Endometrium (tissue), 2 donors: ENCODE measurements around the gene PCBD2.

ENCODE experiments used
- FAIRE-seq: peaks from 2 replicates; lab custom pipeline; 2012; peaks lifted over from hg19 to GRCh38; lab: Jason Lieb, UNC
- donor health status: control.
- donor health status: control.

Gene PCBD2

DNA sequence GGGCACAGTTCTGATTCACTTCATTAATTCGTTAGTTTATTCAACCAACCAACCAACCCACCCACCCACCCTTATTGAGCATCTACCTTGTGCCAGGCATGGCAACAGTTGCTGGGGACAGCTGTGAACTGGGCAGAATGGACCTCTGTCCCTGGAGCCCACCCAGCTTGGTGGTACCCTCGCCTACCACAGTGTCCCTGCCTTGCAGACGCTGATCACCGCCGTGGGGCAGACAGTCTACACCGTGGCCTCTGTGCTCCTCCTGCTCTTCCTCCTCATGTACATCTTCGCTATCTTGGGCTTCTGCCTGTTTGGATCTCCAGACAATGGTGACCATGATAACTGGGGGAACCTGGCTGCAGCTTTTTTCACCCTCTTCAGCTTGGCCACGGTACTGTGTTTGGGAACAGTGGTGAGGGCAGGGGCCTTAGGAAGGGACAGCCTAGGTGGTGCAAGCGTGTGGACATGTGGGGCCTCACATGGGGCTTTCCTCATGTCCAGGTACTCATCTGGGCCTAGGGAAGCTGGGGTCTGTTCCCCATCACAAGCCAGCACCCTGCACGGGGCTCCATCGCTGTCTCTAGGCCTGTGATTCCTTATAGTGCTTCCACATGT lies 102.9 kb downstream of the PCBD2 start:
- no peak for FAIRE-seq

DNA sequence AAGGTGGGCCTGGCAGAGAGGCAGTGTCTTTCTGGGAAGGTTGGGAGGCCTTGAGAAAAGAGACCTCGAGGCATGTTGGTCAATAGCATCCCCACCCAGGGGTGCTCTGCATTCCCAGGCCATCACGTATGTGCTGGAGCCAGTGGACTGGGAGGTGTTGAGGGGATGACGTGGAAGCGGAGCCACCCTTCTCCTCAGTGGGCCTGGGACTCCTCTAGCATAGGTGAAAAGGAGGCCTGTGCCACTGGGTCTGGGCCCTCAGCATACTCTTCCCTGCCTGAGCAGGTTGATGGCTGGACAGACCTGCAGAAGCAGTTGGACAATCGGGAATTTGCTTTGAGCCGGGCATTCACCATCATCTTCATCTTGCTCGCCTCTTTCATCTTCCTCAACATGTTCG lies 103.6 kb downstream of the PCBD2 start:
- no peak for FAIRE-seq

DNA sequence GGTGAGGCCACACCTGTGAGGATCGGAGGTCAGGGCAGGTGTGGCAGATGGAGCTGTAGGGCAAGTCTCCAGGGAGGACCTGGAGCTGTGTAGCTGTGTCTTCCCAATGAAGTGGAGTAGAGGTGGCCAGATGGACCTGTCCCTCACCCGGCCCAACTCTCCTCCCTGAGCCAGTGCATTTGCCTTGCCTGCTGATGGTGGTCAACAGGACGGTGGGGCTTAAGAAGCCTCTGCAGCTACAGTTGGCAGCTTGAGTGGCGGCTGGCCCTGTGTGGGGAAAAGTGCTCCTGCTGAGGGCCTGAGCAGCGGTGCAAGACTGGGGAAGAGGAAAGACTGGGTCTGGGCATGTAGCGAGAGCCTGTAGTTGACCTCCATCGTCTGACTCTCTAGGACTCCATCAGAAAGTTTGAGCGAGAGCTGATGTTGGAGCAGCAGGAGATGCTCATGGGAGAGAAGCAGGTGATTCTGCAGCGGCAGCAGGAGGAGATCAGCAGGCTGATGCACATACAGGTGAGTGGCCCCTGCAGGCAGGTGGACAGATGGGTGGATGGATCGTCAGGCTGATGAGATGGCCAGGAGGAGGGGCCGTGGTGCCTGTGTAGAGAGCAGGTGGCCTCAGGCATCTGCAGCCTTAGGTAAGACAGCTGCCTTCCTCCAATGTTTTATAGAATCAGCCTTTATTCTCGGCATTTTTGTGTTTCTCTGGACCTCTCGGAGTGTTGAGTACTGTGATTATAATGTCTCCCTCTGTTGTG lies 104.2 kb downstream of the PCBD2 start:
- no peak for FAIRE-seq

DNA sequence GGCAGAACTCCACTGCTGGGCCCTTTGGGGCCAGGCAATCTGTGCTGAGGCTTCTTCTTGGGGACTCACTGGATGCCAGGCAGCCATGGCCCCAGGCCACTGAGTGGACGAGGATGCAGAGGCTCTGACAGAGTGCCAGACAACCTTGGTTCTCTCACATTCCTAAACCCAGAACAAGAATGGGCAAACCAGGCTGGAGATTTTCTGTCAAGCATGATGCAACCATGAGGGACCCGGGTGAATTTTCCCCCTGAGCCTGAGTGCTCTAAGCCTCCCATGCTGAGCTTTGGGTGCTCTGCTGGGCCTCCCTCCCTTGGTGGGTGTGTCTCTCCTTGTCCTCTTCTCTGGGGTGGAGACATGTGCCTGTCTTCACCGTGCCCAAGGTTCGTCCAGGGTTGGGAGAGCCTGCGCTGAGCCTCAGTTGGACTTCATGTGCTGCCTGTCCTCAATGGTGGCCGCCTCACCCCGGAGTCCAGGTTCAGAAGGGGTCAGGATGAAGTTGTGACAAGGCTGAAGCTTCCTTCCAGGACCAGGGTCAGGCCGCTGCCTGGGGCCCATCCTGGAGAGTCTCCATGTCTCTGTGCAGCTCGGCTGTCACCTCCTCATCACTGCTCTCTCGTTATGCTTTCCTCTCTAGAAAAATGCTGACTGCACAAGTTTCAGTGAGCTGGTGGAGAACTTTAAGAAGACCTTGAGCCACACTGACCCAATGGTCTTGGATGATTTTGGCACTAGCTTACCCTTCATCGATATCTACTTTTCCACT lies 105.0 kb downstream of the PCBD2 start:
- FAIRE-seq, result no peak

DNA sequence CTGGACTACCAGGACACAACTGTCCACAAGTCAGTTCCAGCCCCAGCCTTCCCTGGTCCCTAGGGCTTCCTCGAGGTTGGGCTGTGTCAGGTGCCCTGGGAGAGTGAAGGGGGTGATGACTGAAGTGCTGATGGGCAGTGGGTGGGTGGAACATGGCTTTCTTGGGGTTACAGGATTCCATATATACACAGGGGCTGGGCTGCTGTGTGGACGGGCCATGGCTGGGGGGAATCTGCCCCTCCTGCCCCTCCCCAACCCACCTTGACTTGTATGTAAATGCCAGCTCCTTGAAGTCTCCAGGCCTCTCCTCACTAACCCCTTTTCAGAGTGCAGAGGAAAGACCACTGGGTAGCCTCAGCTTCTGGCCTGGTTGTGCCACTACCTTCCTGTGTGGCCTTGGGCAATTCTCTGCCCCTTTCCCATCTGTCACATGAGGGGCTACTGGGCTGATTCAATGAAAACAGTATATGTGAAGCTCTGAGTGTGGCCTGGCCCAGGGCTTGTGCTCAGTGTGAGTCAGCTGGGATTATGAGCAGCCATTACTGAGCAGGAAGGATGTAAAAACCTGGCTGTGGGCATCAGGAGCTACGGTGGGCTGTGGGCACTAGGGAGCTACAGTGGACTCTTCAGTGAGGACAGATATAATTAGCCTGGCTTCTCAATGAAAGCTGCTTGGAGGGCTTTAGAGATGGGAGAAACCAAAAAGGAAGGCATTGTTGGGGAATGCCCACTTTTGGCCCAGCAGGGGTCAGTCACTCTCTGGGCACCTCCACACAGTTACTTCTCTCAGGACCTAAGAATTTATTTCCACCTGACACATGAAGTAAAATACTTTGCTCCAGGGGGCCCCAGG lies 105.8 kb downstream of the PCBD2 start:
- FAIRE-seq, result no peak

DNA sequence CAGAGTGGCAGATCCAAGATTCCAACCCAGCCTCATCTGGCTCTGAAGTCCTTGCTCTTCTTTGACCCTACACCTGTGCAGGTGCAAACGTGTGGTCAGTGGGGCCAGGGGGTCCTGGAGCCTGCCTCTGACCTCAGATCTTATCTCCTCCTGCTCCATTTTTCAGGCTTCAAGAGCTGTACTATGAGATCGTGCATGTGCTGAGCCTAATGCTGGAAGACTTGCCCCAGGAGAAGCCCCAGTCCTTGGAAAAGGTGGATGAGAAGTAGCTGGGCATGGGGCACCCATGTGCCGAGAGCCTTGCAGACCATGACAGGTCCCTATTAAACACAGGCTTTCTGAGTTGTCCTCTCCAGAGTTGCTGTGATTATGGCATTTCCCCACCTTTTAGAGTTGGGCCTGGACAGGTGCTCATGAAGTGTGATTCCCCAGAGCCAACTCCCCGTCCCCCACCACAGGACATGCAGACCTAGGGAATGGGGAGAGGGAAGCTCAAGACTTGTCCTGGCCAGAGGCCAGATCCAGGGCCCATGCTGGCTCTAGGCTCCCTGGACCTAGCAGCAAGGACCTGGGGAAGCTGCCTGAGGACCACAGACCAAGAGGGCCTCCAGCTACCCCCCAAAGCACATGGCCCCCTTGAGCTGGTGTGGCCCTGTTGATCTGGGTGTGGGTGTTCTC lies 106.6 kb downstream of the PCBD2 start:
- FAIRE-seq, result no peak

DNA sequence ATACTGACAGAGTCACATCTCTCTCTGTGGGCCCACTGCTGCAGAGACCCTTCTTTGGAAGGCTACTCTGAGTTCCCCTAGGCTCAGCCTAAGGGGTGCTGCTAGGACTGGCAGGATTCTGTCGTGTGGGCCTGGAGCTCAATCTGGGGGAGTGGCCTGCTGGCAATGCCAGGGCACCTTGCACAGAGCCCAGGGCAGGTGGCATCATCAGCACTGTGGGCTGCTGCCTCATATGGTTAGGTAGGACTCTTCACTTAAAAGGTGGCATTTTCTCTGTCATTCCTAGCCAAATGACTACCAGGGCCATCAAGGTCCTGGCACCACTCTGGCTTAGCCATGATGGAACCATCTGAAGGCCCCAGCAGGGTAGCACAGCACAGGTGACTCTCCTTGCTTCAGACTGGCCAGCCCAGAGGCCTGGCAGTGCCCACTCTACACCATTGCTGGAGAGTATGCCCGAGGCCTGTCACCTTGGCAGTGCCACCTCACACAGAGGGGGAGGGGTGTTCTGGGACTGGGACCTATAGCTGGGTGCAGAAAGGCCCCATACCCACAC lies 107.2 kb downstream of the PCBD2 start:
- no peak for FAIRE-seq
